BE2C (cell line): ENCODE data around the gene CDC42EP4.

Experiments used
- DNase-seq: peaks from one replicate; pipeline ENCODE4 v3.0.0-alpha.2; 2020
- H3K27me3 ChIP-seq: fragments of 250-450 bp; sonication (Bioruptor Pico); 2 replicates; pipeline ENCODE4 v1.5.1; 2020; ENCODE audit warnings: mild to moderate bottlenecking
- H3K36me3 ChIP-seq: fragments of 250-450 bp; sonication (Bioruptor Pico); 2 replicates; pipeline ENCODE4 v1.5.1; 2020; ENCODE audit warnings: mild to moderate bottlenecking
- H3K4me1 ChIP-seq: fragments of 250-450 bp; sonication (Bioruptor Pico); 2 replicates; pipeline ENCODE4 v1.5.1; 2020
- H3K4me3 ChIP-seq: 2 replicates; pipeline ENCODE4 v1.5.1; 2011; ENCODE audit warnings: low read depth, low read length
- H3K9me3 ChIP-seq: fragments of 250-450 bp; sonication (Bioruptor Pico); 2 replicates; pipeline ENCODE4 v1.5.1; 2020
- TF ChIP-seq, protein P1 (sequence below): IDR thresholded peaks from 2 replicates; pipeline ENCODE4 v1.5.1; 2012; ENCODE audit warnings: mild to moderate bottlenecking, low read depth, low read length

CDC42EP4 gene

DNA sequence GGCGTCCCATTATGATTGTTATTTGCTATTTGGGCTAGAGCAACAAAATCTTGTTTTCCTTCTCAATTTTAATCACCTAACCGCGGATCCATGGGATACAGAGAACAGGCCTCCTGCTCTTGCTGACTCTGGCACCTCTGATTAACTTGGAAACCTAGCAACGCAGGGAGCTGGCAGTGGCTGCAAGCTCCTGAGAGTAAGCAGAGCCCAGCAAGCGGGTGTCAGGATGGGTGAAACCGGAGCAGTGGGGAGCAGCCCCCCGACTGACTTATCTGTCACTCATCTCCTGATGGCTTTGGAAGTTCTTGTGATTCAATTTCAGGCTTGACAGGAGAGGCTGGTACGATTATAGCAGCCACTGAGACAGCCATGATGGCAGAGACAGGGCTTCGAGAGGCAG is 45.5 kb upstream of the CDC42EP4 start:
- no peaks in the 10 kb centered on the region for H3K9me3 ChIP-seq
- peak; percentile 82 for DNase-seq
- no peak overlapping the region for H3K4me3 ChIP-seq
- H3K36me3 ChIP-seq, result no peaks in the 10 kb centered on the region
- peaks cover 36% of the 10 kb centered on the region for H3K4me1 ChIP-seq
- H3K27me3 ChIP-seq, result no peaks in the 10 kb centered on the region
- TF ChIP-seq, protein P1, sequence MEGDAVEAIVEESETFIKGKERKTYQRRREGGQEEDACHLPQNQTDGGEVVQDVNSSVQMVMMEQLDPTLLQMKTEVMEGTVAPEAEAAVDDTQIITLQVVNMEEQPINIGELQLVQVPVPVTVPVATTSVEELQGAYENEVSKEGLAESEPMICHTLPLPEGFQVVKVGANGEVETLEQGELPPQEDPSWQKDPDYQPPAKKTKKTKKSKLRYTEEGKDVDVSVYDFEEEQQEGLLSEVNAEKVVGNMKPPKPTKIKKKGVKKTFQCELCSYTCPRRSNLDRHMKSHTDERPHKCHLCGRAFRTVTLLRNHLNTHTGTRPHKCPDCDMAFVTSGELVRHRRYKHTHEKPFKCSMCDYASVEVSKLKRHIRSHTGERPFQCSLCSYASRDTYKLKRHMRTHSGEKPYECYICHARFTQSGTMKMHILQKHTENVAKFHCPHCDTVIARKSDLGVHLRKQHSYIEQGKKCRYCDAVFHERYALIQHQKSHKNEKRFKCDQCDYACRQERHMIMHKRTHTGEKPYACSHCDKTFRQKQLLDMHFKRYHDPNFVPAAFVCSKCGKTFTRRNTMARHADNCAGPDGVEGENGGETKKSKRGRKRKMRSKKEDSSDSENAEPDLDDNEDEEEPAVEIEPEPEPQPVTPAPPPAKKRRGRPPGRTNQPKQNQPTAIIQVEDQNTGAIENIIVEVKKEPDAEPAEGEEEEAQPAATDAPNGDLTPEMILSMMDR, result no peak

DNA sequence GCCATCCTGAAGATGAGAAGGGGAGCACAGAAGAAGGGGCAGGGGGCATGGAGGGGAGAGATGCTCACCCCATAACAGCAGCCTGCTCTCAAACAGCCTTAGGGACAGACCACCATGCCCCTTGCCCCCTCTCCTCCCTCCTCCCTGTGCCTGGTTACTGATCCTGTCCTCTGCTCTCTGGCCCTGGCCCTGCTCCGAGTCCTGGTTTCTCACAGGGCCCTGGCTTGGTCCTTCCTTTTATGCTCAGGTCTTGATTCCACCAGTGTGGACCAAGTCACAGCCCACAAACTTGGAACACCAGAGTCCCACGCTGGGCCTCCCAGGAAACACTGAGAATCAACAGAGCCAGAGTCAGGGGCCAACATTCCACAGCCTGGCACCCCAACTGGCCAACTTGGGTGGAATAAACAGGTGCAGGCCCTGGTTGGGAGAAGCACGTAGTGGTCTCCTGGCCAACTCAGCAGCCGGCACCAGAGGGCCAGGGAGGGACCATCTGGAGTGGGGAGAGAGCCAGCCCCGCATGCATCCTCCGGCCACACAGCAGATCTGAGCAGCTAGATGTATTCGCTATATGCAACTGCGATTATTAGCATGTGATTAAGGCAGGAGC is 44.9 kb upstream of the CDC42EP4 start:
- no peaks in the 10 kb centered on the region for H3K36me3 ChIP-seq
- no peak overlapping the region for H3K4me3 ChIP-seq
- TF ChIP-seq, protein P1, result no peak
- DNase-seq, result peak; percentile 53
- H3K4me1 ChIP-seq, result peaks cover 36% of the 10 kb centered on the region
- no peaks in the 10 kb centered on the region for H3K27me3 ChIP-seq
- H3K9me3 ChIP-seq, result no peaks in the 10 kb centered on the region

- H3K4me3 ChIP-seq, result no peak overlapping the region
- H3K27me3 ChIP-seq, result no peaks in the 10 kb centered on the region
- TF ChIP-seq, protein P1, result no peak
- H3K36me3 ChIP-seq, result no peaks in the 10 kb centered on the region; the same call in 1 of the 2 replicates
- peaks cover 23% of the 10 kb centered on the region for H3K4me1 ChIP-seq
- no peak for DNase-seq
- H3K9me3 ChIP-seq, result no peaks in the 10 kb centered on the region
These were observed 42.9 kb upstream of the CDC42EP4 start for GRCh38 chr17:73354423-73355284.

- Histone ChIP-seq H3K4me3 (no peak overlapping the region), H3K9me3 (no peaks in the 10 kb centered on the region), H3K4me1 (peaks cover 7% of the 10 kb centered on the region), H3K36me3 (no peaks in the 10 kb centered on the region; the same call in 1 of the 2 replicates), H3K27me3 (no peaks in the 10 kb centered on the region)
- TF ChIP-seq, protein P1, result no peak
- DNase-seq, result no peak
These were observed 40.5 kb upstream of the CDC42EP4 start for GRCh38 chr17:73352261-73352660.

DNA sequence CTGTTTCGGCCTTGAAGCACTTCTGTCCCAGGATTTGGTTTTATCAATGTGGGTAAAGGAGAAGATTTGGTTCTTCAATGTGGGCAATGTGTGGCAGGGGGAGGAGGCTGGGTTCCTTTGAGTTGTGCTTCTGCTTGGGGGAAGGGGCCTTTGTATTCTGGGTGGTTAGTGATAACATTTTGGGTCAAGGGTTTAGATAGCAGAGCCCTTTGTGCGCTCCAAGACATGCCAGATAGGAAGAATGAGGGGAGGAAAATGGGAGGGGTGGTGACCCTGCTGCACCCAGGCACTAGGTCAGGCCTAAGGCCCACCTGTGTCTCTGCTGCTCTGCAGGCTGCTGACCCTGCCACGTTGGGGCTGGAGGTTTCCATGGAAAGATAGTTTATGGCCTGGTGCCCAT is 40.0 kb upstream of the CDC42EP4 start:
- DNase-seq, result no peak
- TF ChIP-seq, protein P1, result no peak
- Histone ChIP-seq H3K27me3 (no peaks in the 10 kb centered on the region), H3K36me3 (no peaks in the 10 kb centered on the region; the same call in 1 of the 2 replicates), H3K9me3 (no peaks in the 10 kb centered on the region), H3K4me1 (peaks cover 4% of the 10 kb centered on the region), H3K4me3 (no peak overlapping the region)

- Histone ChIP-seq H3K4me3 (no peak overlapping the region), H3K4me1 (no peaks in the 10 kb centered on the region), H3K27me3 (no peaks in the 10 kb centered on the region), H3K9me3 (no peaks in the 10 kb centered on the region), H3K36me3 (no peaks in the 10 kb centered on the region; the same call in 1 of the 2 replicates)
- DNase-seq, result no peak
- TF ChIP-seq, protein P1, result no peak
These were observed 39.1 kb upstream of the CDC42EP4 start for GRCh38 chr17:73350864-73351263.
